GM10248 (cell line): Measurements from ENCODE around the gene ANK3.

Source experiments
- CTCF ChIA-PET: fragments of 300-600 bp; sonication (Branson Sonifier 250); formaldehyde crosslinking; extraction: SDS; loops from one replicate; lab custom pipeline; 2021; ENCODE audit warnings: antibody characterized with exemption; lab: Yijun Ruan, JAX
- POLR2A ChIA-PET: fragments of 350-650 bp; sonication (Branson Sonifier 250); formaldehyde crosslinking; extraction: SDS; loops from one replicate; lab custom pipeline; 2020; ENCODE audit warnings: antibody characterized with exemption; lab: Yijun Ruan, JAX
- DNase-seq: peaks from one replicate; pipeline ENCODE4 v3.0.0; 2012; ENCODE audit errors: extremely low spot score
- TF ChIP-seq, protein P1 (sequence below): IDR thresholded peaks from 2 replicates; pipeline ENCODE4 v1.5.1; 2012; ENCODE audit warnings: mild to moderate bottlenecking, low read depth; ENCODE audit errors: extremely low read depth, missing control alignments, control extremely low read depth

Gene ANK3

DNA sequence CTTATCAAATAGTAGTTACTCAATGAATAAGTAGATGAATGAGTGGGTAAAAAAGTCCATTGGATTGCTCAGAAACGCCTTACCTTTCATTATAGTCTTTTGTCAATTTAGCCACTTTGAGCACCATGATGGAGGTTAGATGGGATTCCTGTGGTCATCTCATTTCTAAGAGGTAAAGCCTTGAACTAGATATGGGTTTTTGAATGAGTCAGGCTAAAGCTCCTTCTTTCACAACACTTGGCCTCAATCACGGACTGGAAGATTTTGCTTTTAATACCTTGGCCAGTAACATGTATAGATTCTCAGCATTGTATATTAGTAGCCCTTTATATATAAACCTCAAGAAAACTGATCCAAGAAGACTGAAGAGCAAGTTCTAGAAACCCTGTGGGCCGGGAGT, 383.6 kb downstream of the ANK3 start:
- ChIA-PET CTCF (no interaction called here), POLR2A (no interaction called here)
- TF ChIP-seq, protein P1, sequence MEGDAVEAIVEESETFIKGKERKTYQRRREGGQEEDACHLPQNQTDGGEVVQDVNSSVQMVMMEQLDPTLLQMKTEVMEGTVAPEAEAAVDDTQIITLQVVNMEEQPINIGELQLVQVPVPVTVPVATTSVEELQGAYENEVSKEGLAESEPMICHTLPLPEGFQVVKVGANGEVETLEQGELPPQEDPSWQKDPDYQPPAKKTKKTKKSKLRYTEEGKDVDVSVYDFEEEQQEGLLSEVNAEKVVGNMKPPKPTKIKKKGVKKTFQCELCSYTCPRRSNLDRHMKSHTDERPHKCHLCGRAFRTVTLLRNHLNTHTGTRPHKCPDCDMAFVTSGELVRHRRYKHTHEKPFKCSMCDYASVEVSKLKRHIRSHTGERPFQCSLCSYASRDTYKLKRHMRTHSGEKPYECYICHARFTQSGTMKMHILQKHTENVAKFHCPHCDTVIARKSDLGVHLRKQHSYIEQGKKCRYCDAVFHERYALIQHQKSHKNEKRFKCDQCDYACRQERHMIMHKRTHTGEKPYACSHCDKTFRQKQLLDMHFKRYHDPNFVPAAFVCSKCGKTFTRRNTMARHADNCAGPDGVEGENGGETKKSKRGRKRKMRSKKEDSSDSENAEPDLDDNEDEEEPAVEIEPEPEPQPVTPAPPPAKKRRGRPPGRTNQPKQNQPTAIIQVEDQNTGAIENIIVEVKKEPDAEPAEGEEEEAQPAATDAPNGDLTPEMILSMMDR = no peak
- no peak for DNase-seq

DNA sequence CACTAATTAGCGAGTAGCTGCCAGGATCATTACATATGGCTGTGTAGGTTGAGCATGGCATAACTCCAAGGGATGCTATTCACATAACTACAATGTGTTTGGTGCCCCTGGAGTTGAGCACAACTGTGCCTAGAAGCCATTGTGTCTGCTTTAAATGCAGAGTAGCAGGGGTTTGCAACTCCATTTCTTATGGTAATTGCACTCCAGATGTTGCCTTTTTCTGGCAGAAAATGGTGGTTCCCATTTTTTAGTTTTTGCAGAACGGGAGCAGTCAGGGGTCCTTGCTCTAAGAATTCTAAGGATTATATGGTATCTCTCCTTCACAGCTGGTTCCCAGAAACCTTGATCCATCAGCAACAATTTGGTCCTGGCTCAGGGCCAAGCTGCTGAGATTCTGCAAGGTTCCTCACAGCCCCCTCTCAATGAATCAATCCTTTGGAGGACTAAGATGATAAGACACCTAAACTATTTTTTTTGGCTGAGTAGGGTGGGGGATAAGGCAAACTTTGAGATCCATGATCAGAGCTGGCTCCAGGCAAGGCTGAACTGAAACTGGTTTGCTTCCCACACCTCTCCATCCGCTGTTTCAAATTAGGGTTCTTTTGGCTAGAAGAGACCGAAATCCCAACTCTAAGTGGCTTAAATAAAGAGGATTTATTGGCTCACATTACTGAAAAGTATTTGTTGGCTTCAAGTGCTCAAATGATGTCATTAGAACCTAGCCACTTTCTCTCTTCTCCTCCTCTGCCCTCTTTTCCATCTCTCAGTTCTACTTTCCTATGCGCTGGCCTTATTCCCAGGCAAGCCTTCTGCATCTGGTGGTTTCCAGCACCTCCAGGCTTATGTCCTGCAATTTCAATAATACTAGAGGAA, 385.8 kb downstream of the ANK3 start:
- ChIA-PET POLR2A (no interaction called here), CTCF (no interaction called here)
- DNase-seq = no peak
- TF ChIP-seq, protein P1 = no peak

DNA sequence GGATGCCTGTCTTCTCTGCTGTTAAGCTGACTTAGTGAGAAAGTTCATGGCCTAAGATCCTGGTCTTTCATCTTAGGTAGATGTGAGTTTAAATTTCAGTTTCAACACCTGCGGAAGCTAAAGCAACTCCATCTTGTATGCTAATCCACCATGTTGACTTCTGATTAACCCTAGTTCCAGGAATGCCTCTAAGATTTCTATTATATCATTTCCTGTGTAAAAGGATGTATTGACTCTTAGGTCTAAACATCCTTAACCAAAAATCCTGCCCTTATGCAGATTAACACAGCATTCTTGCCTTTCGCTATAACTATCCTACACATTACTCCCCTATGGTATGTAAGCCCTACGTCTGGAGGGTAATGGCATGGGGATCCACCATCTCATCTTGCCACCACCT, 388.9 kb downstream of the ANK3 start:
- CTCF ChIA-PET = no interaction called here
- TF ChIP-seq, protein P1 = no peak
- POLR2A ChIA-PET = no interaction called here
- DNase-seq = no peak

DNA sequence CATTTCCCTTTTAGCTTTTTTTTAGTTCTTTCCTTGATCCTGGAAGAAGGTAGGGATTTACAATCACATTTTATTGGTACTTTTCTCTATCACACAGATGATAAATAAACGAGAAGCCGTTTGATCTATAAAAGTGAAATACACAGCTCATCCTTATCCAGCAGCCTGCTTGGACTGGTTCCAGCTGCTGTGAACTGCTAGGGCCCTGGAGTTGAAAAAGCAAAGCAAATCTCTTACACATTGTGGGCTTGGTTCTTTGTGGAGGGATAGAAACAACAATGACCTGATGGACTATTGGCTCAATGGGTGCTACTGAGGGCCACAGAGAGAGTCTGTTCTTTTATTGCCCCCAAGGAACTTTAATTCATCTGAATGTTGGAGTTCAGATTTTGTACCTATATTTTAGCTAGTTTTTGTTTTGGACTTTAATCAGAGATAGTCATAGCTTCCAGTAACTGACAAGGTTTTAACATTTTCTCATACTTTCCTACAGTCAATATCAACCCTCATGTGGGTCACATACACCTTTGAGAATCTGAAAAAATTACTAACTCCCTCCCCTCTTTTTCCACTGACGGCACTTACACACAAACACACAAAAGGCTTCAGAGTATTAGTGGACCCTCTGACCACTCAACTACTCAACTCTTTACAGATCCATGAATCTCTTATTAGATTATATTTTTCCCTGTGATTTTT, 391.7 kb downstream of the ANK3 start:
- TF ChIP-seq, protein P1 = no peak
- no peak for DNase-seq
- CTCF ChIA-PET = interaction anchor here (1.0 kb wide), 1 partner anchor 25 kb away, joined by 3 read pairs; no protein-coding TSS in a partner anchor
- POLR2A ChIA-PET = no interaction called here

DNA sequence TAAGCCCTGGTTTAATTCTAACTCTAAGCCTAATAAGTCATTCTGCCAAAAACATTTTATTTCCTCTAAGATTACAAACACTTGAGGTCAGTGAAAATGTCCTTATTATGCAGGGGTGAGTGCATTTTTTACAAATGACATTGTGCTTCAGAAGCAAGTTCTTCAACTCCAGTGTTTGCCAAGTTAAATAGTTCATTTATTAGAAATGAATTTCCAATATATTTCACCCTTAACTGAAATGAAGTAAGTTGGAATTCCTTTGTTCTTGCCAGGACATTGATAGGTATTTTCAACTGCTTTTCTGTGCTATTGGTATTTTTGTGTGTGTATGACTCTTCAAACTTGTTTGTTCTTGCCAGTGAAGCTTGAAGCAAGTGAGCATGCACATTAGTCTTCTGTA, 393.8 kb downstream of the ANK3 start:
- TF ChIP-seq, protein P1 = no peak
- DNase-seq = no peak
- ChIA-PET CTCF (no interaction called here), POLR2A (no interaction called here)

DNA sequence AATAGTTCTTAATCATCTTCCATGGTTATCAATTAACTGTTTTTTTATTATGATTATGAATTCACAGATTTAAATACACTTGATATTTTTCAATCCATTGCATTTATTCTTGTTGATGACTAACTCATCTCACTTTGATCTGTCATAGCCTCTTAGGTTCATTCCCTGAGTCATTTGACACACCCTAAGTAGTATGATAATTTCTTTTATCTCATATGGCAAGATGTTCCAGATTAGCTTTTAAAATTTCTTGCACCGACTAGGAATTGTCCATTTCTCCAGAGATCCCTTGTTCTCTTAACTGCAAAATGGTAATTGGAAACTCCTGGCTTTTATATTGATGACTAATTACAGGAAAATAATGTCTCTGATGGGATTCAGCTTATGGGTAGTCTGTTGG, 395.7 kb downstream of the ANK3 start:
- DNase-seq = no peak
- POLR2A ChIA-PET = no interaction called here
- TF ChIP-seq, protein P1 = no peak
- CTCF ChIA-PET = interaction anchor here (2.1 kb wide), 1 partner anchor 10 kb away, joined by 8 read pairs; no protein-coding TSS in a partner anchor
